GM04503 (cell line): Measurements from ENCODE around the gene CILP.
"Not testable (repeated sequence)": the region's sequence is repeated elsewhere in the genome, so short reads cannot be mapped to it uniquely, and the experiment has no call there.

ENCODE experiments used
- DNase-seq: peaks from one replicate; pipeline ENCODE4 v3.0.0-alpha.2; 2012; ENCODE audit warnings: low read depth

CILP gene, protein sequence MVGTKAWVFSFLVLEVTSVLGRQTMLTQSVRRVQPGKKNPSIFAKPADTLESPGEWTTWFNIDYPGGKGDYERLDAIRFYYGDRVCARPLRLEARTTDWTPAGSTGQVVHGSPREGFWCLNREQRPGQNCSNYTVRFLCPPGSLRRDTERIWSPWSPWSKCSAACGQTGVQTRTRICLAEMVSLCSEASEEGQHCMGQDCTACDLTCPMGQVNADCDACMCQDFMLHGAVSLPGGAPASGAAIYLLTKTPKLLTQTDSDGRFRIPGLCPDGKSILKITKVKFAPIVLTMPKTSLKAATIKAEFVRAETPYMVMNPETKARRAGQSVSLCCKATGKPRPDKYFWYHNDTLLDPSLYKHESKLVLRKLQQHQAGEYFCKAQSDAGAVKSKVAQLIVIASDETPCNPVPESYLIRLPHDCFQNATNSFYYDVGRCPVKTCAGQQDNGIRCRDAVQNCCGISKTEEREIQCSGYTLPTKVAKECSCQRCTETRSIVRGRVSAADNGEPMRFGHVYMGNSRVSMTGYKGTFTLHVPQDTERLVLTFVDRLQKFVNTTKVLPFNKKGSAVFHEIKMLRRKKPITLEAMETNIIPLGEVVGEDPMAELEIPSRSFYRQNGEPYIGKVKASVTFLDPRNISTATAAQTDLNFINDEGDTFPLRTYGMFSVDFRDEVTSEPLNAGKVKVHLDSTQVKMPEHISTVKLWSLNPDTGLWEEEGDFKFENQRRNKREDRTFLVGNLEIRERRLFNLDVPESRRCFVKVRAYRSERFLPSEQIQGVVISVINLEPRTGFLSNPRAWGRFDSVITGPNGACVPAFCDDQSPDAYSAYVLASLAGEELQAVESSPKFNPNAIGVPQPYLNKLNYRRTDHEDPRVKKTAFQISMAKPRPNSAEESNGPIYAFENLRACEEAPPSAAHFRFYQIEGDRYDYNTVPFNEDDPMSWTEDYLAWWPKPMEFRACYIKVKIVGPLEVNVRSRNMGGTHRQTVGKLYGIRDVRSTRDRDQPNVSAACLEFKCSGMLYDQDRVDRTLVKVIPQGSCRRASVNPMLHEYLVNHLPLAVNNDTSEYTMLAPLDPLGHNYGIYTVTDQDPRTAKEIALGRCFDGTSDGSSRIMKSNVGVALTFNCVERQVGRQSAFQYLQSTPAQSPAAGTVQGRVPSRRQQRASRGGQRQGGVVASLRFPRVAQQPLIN

DNA sequence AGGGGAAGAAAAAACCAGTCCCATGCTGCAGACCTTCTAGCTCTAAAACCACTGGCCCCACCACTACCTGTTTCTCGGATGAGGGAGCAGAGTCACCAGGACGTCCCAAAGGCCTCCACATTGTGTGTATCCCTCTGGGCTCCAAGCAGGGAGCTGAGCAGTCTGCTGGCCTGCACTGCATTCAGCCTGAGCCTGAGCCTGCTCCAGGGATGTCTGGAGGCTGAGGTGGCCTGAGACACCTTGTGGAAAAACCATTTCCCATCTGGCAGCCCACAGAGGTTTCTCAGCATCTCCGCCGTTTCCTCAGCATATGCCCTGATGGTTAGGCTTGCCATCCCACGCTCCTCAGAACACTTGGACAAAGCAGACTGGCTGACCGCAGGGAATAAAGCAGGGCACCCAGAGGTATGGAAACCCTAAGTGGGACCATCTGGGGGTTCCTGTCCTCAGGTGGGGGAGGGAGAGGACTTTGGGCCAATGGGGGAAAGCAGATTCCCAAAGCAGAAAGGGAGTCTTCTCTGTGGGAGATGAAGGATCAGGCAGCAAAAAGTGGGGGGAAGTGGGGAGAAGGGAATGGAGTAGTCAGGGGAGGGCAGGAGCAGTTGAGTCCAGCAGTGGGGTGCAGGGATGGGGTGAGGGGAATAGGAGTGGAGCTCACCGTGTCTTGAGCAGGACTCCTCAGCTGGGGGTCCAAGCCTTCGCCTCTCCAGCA is at the start of gene CILP:
Gene CILP, minus strand, starts transcription at position 704 of the 712 bp plus-strand sequence. CDS start 1,718 bp downstream, outside the sequence.
- no peak for DNase-seq

- DNase-seq = no peak
These were observed 49.7 kb upstream of the CILP start for GRCh38 chr15:65260968-65261367.

- peak; percentile 79 for DNase-seq
These were observed 48.1 kb upstream of the CILP start for GRCh38 chr15:65259367-65259797.

- peak; percentile 90 for DNase-seq
These were observed 47.3 kb upstream of the CILP start for GRCh38 chr15:65258375-65259262.

DNA sequence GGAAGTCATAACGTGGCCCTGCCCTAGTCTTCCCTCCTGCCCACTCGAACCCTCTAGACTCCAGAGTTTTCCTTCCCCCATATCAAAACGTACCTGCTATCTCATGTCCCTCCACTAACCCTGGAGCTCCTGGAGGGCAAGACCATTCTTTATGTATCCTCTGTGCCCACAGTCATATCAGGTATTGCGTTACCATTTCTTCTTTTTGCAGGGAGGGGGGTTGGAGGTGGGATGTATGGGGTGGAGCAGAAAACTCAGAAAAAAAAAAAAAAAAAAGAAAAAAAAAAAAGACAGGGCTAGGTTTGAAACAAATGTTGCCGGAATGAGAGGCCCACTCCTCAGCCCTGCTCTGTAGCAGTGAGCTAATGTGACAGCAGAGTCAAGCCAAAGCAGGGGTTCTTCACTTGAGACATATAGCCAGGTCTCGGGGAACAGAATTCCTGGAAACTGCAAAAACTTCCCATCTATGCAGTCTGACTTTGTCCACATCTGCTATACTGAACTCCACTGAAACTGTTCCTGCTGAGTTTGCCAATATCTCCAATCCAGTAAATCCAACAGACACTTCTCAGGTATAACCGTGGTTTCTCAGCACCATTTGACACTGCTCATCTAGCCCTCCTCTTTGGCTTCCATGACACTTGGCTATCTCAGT is 44.3 kb upstream of the CILP start:
- DNase-seq = no peak

- DNase-seq = no peak
These were observed 43.5 kb upstream of the CILP start for GRCh38 chr15:65254758-65255157.

DNA sequence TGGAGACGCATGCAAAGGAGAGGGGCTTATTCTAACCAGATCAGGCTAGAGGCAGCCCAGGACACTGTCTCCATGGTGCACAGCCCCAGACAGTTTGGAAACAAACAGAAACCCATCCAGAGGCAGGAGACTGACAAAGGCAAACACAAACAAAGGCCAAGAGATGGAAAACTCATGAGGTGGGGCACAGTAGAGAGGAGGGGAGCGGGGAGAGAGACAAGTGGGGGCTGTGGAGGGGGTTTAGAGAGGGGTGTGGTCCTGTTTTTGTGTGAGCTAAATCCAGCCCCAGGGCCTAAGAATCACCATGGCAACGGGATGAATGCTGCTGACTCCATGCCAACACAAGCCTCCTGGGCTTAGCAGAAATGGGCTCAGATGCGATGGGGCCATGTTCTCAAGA is 43.1 kb upstream of the CILP start:
- DNase-seq = no peak

DNA sequence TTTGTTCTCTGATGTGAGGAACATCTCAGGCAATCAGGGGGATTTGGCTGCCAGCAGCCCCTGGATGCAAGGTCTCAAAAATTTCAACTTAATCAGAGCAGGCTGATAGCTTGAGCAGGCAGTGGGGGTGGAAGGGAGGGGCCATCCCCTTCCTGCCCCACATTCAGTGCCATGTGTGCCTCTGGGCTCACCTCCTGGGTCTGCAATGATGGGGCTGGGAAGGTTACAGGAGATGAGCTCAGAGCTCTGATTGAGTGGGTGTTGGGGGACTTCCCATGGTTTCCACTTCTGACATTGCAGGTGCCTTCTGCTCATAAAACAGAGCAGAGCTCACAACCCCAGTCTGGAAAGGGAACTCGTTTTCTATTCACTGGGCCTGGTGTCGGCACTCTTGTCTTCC is 38.4 kb upstream of the CILP start:
- DNase-seq = no peak

- no peak for DNase-seq
These were observed 37.4 kb upstream of the CILP start for GRCh38 chr15:65248511-65249255.

DNA sequence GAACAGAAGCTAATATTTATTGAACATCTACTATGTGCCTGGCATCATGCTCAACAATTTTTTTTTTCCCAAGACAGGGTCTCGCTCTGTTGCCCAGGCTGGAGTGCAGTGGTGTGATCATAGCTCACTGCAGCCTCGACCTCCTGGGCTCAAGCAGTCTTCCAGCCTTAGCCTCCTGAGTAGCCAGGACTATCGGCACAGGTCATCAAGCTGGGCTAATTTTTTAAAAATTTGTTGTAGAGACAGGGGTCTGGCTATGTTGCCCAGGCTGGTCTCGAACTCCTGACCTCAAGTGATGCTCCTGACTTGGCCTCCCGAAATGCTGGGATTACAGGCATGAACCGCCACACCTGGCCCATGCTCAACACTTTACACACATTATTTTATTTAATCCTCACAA is 35.7 kb upstream of the CILP start:
- DNase-seq = no peak

- no peak for DNase-seq
These were observed 34.9 kb upstream of the CILP start for GRCh38 chr15:65246026-65246714.

DNA sequence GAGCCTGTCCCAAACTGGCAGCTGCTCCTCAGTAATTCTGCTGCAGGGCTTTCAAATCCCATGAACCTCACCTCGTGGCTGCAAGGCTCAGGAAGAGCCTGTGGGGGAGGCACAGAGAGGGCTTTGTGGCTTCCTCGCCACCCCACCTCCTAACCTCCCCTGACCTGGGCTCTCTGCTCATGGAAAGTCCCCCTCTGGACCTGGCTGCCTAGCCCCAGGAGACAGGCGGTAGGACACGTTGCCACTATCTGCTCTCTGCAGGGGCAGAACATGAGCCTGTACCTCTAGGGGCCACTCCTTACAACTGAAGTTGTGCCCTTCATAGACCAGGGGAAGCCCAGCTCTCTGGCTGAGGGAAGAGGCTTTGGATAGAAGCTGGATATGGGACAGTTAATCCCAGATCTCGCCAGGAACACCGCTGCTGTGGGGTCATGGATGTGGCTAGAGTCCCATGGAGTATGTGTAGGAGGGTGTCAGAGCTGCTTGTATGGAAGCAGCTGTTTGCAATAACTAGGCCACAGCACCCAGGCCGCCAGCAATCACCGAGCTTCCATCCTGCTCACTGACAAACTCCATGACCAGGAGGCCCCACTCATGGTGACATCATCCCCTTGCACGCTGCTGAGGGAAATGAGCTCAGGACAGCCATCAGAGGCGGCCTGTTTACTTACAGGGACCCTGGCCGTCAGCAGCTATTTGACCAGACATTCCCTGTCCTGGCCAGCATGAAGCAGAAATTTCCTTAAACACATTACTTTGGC is 34.0 kb upstream of the CILP start:
- DNase-seq = no peak

- DNase-seq = no peak
These were observed 33.4 kb upstream of the CILP start for GRCh38 chr15:65244638-65245037.

- not testable (repeated sequence) for DNase-seq
These were observed 25.2 kb upstream of the CILP start for GRCh38 chr15:65236443-65236842.

DNA sequence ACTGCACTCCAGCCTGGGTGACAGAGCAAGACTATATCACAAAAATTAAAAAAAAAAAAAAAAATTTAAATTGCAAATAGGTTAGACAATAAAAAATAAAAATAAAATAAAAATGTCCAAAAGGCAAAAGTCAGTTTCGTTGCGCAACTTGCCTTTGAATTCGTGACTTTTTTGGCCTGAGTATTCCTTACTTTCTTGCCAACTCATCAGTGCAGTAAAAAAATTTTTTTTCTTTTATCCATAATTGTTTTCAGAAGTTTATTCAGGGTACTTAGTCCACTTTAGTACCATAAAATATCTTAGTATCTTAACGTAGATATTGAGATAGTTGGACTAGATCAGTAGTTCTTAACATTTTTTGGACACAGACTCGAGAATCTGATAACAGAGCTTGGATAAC is 22.4 kb upstream of the CILP start:
- DNase-seq = no peak

DNA sequence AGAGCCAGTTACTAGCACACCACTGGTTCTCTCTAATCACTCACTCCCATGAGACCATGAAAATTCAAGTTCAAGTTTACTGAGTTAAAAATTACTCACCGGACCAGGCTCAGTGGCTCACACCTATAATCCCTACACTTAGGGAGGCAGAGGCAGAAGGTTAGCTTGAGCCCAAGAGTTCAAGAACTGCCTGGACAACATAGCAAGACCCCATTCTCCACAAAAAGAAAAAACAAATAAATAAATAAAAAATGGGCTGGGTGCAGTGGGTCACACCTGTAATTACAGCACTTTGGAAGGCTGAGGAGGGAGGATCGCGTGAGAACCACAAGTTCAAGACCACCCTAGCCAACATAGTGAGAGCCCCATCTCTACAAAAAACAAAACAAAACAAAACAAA is 21.2 kb upstream of the CILP start:
- no peak for DNase-seq

GRCh38 chr15:65231306-65231705 is 20.0 kb upstream of the CILP start:
- DNase-seq = no peak

- DNase-seq = not testable (repeated sequence)
These were observed 15.6 kb upstream of the CILP start for GRCh38 chr15:65226901-65227300.
